Upper lobe of left lung (tissue), 6 donors: ENCODE data around the gene PPM1H. TPM values are rescaled to one million over a fixed set of nuclear protein-coding genes. Genes with fewer than 3 reads are reported as not detected.

Experiments used
- ATAC-seq, 2 donors: fragments of 200-7000 bp; cut with Tn5 transposase; one replicate each; pipeline ENCODE4 v1.9.1; 2022; ENCODE audit warnings: mild to moderate bottlenecking in 2 of 2, moderate library complexity in 2 of 2; ENCODE audit not compliant: low FRiP score in 2 of 2
- DNase-seq, 2 donors: peaks; one replicate each; pipeline ENCODE4 v3.0.0-alpha.2; 2019 to 2020
- H3K27ac ChIP-seq, 4 donors: fragments of 200-600 bp; sonication (generic); one replicate each; pipeline ENCODE4 v1.5.1; 2016 to 2019
- H3K27me3 ChIP-seq, 4 donors: fragments of 200-600 bp; sonication (generic); one replicate each; pipeline ENCODE4 v1.5.1; 2017 to 2019
- H3K36me3 ChIP-seq, 4 donors: fragments of 200-600 bp; sonication (generic); one replicate each; pipeline ENCODE4 v1.5.1; 2016 to 2019
- H3K4me1 ChIP-seq, 4 donors: fragments of 200-600 bp; sonication (generic); one replicate each; pipeline ENCODE4 v1.5.1; 2018 to 2019
- H3K4me3 ChIP-seq, 4 donors: fragments of 200-600 bp; sonication (generic); one replicate each; pipeline ENCODE4 v1.5.1; 2017 to 2019; ENCODE audit warnings: mild to moderate bottlenecking in 2 of 4, moderate library complexity in 1 of 4
- H3K9me3 ChIP-seq, 4 donors: fragments of 200-600 bp; sonication (generic); one replicate each; pipeline ENCODE4 v1.5.1; 2018 to 2019
- CTCF ChIP-seq, 6 experiments: fragments of 450-650 bp in 4 of 6; fragments of 200-600 bp in 2 of 6; sonication (generic) in 2 of 6; IDR thresholded peaks; one replicate each; pipeline ENCODE4 v1.5.1; 2016 to 2019; ENCODE audit warnings: antibody characterized with exemption in 6 of 6
- EP300 ChIP-seq, 4 donors: sonication (generic); formaldehyde crosslinking; IDR thresholded peaks; one replicate each; pipeline ENCODE4 v1.5.1; 2017; ENCODE audit warnings: antibody characterized with exemption in 4 of 4, control low read depth in 2 of 4
- POLR2A ChIP-seq, 4 donors: fragments of 450-650 bp; IDR thresholded peaks; one replicate each; pipeline ENCODE4 v1.5.1; 2016 to 2017; ENCODE audit warnings: antibody characterized with exemption in 4 of 4, mild to moderate bottlenecking in 2 of 4
- POLR2AphosphoS5 ChIP-seq, 2 donors: sonication (generic); formaldehyde crosslinking; IDR thresholded peaks; one replicate each; pipeline ENCODE4 v1.5.1; 2017; ENCODE audit warnings: antibody characterized with exemption in 2 of 2
- WGBS, 2 donors: methylation state at CpG; one replicate each; pipeline ENCODE4 v1.1.5; 2017 to 2018; 5-methylcytosine and 5-hydroxymethylcytosine counted together
- total RNA-seq, 6 donors: library from RNA; depleted of rRNA in 4 of 6; stranded (reverse); fragments of >200 nt in 4 of 6; gene quantifications; one replicate each; pipeline versions ENCODE4 v1.1.0 to v1.2.1, GENCODE V29; 2016 to 2021
- donor health status: DM: no; HTN: no; CAD: no; lungs with moderate emphysema.
- donor health status: DM: no; HTN: yes; CAD: no; lungs with severe emphysema.

Gene PPM1H
- total RNA-seq, 6 donors from 2014 or later, result 4.2 to 14.2 (median 8.4) TPM

- TF ChIP-seq POLR2A (IDR thresholded peaks at IDR 0.05) (no peak), POLR2AphosphoS5 (IDR thresholded peaks at IDR 0.05) (no peak), EP300 (IDR thresholded peaks at IDR 0.05) (no peak), CTCF (IDR thresholded peaks at IDR 0.05) (no peak)
- Histone ChIP-seq H3K4me1 (peaks cover 0 to 4% (median 0%) of the 10 kb centered on the region in 4 donors), H3K36me3 (no peaks in the 10 kb centered on the region), H3K4me3 (no peak overlapping the region), H3K27me3 (no peaks in the 10 kb centered on the region), H3K9me3 (no peaks in the 10 kb centered on the region), H3K27ac (no peak overlapping the region)
- DNase-seq (no peak), ATAC-seq (no peak)
- WGBS, 2 donors, result 38 to 53% methylated on average over 1 of the region's 1 CpG
These were observed 91.2 kb downstream of the PPM1H start for GRCh38 chr12:62843716-62844115.

GRCh38 chr12:62841846-62842245, 93.1 kb downstream of the PPM1H start:
- H3K27ac ChIP-seq, result no peak overlapping the region
- peaks cover 0 to 4% (median 0%) of the 10 kb centered on the region in 4 donors for H3K4me1 ChIP-seq
- 23 to 27% methylated on average over 3 of the region's 3 CpGs for WGBS, 2 donors
- H3K27me3 ChIP-seq, result no peaks in the 10 kb centered on the region
- DNase-seq (peak in 1 of 2 donors; percentile 31), ATAC-seq (no peak)
- no peak for TF ChIP-seq EP300 (IDR thresholded peaks at IDR 0.05)
- no peak for TF ChIP-seq POLR2A (IDR thresholded peaks at IDR 0.05)
- no peak for TF ChIP-seq POLR2AphosphoS5 (IDR thresholded peaks at IDR 0.05)
- TF ChIP-seq CTCF (IDR thresholded peaks at IDR 0.05), result no peak
- H3K9me3 ChIP-seq, result no peaks in the 10 kb centered on the region
- no peak overlapping the region for H3K4me3 ChIP-seq
- no peaks in the 10 kb centered on the region for H3K36me3 ChIP-seq

GRCh38 chr12:62840806-62841205, 94.1 kb downstream of the PPM1H start:
- WGBS, 2 donors, result 93 to 94% methylated on average over 4 of the region's 4 CpGs

GRCh38 chr12:62839869-62840660, 94.9 kb downstream of the PPM1H start:
- WGBS, 2 donors, result 85 to 92% methylated on average over 5 of the region's 5 CpGs
- DNase-seq (no peak), ATAC-seq (no peak)
- Histone ChIP-seq H3K27ac (no peak overlapping the region), H3K27me3 (no peaks in the 10 kb centered on the region), H3K4me1 (peaks cover 0 to 4% (median 0%) of the 10 kb centered on the region in 4 donors), H3K4me3 (no peak overlapping the region), H3K36me3 (no peaks in the 10 kb centered on the region), H3K9me3 (no peaks in the 10 kb centered on the region)
- TF ChIP-seq POLR2A (IDR thresholded peaks at IDR 0.05), result no peak
- TF ChIP-seq POLR2AphosphoS5 (IDR thresholded peaks at IDR 0.05), result no peak
- TF ChIP-seq CTCF (IDR thresholded peaks at IDR 0.05), result no peak
- no peak for TF ChIP-seq EP300 (IDR thresholded peaks at IDR 0.05)

More at GRCh38 chr12:62840806-62841205, 94.1 kb downstream of the PPM1H start:
- DNase-seq (no peak), ATAC-seq (no peak)
- H3K36me3 ChIP-seq, result no peaks in the 10 kb centered on the region
- H3K27ac ChIP-seq, result no peak overlapping the region
- peaks cover 0 to 4% (median 0%) of the 10 kb centered on the region in 4 donors for H3K4me1 ChIP-seq
- H3K9me3 ChIP-seq, result no peaks in the 10 kb centered on the region
- TF ChIP-seq POLR2A (IDR thresholded peaks at IDR 0.05) (no peak), EP300 (IDR thresholded peaks at IDR 0.05) (no peak), POLR2AphosphoS5 (IDR thresholded peaks at IDR 0.05) (no peak), CTCF (IDR thresholded peaks at IDR 0.05) (no peak)
- no peak overlapping the region for H3K4me3 ChIP-seq
- no peaks in the 10 kb centered on the region for H3K27me3 ChIP-seq
